C4-2B (cell line): ENCODE data around the gene MYL2.

Experiments used
- H3K27ac ChIP-seq: fragments of 450-650 bp; 2 replicates; pipeline ENCODE4 v1.5.1; 2017
- ZFX ChIP-seq: fragments of 450-650 bp; IDR thresholded peaks from 2 replicates; pipeline ENCODE4 v1.6.1; 2017
- TF ChIP-seq, protein P1 (sequence below): fragments of 450-650 bp; conservative IDR thresholded peaks from 2 replicates; pipeline ENCODE4 v1.5.1; 2017; ENCODE audit warnings: mild to moderate bottlenecking

The MYL2 gene

DNA sequence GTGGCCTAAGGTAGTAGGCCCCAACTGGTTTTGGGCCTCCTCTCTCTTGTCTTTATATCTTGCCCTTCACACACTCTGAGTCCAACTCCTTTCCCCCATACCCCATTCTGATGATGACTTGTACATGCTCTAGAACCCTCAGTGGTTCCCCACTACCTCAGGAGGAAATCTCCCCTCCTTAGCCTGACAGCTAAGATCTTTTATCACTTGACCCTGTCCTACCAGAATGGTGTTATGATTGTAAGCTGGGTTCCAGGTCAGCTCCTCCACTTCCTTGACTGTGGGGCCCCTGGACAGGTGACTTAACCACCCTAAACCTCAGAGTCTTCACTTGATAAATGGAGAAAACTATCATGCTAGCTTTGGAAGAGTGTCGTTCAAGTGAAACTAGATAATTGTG lies 9.4 kb upstream of the MYL2 start:
- no peak overlapping the region for H3K27ac ChIP-seq
- no peak for TF ChIP-seq ZFX
- TF ChIP-seq, protein P1, sequence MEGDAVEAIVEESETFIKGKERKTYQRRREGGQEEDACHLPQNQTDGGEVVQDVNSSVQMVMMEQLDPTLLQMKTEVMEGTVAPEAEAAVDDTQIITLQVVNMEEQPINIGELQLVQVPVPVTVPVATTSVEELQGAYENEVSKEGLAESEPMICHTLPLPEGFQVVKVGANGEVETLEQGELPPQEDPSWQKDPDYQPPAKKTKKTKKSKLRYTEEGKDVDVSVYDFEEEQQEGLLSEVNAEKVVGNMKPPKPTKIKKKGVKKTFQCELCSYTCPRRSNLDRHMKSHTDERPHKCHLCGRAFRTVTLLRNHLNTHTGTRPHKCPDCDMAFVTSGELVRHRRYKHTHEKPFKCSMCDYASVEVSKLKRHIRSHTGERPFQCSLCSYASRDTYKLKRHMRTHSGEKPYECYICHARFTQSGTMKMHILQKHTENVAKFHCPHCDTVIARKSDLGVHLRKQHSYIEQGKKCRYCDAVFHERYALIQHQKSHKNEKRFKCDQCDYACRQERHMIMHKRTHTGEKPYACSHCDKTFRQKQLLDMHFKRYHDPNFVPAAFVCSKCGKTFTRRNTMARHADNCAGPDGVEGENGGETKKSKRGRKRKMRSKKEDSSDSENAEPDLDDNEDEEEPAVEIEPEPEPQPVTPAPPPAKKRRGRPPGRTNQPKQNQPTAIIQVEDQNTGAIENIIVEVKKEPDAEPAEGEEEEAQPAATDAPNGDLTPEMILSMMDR = no peak

DNA sequence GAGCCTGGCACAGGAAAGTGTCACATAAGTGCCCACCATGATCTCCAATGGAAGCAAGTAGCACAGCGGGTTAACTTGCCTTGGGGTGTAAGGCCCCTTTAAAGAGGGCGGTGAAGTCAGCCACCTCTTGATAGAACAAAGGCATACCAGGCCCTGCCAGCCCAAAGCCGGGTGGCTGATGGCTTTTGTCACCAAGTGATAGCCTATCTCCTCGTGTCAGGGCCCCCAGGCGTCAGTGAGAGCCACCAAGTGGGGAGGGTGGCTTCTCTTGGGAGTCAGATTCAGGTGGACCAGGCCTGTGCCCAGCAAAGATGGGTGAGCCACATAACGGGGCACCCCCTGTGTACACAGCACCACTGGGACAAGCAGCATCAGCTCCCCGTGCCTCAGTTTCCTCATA lies 8.3 kb upstream of the MYL2 start:
- TF ChIP-seq, protein P1 = no peak
- no peak for TF ChIP-seq ZFX
- H3K27ac ChIP-seq = no peak overlapping the region

GRCh38 chr12:110927546-110927945 lies 7.2 kb upstream of the MYL2 start:
- no peak overlapping the region for H3K27ac ChIP-seq
- TF ChIP-seq, protein P1 = no peak
- TF ChIP-seq ZFX = no peak

- no peak overlapping the region for H3K27ac ChIP-seq
- TF ChIP-seq ZFX = no peak
- TF ChIP-seq, protein P1 = no peak
These were observed 3.4 kb upstream of the MYL2 start for GRCh38 chr12:110923692-110924334.

GRCh38 chr12:110923192-110923591 lies 2.8 kb upstream of the MYL2 start:
- no peak overlapping the region for H3K27ac ChIP-seq
- TF ChIP-seq, protein P1 = no peak
- no peak for TF ChIP-seq ZFX

DNA sequence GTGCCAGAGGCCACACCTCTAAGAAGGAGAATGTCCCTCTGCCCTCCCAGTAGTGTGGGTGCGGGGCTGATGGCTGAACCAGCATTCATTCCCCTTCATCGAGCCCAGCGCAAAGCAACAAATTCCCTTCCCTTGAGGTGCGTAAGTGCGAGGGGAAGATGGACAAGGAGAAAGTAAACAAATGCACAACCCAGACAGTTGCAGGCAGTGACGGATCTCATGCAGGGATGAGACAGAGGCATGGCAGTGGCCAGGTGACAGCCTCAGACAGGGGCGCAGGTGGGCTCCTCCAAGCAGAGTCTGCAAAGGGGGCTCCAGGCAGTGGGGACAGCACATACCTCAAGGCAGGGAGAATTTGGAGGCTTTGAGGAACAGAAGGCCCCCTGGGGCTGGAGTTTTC lies 2.3 kb upstream of the MYL2 start:
- TF ChIP-seq, protein P1 = no peak
- TF ChIP-seq ZFX = no peak
- no peak overlapping the region for H3K27ac ChIP-seq

- H3K27ac ChIP-seq = no peak overlapping the region
- TF ChIP-seq ZFX = no peak
- TF ChIP-seq, protein P1 = no peak
These were observed 883 bp upstream of the MYL2 start for GRCh38 chr12:110921262-110921661.
